Measurements from ENCODE around the gene ANXA1. TPM values are rescaled to one million over a fixed set of nuclear protein-coding genes. Genes with fewer than 3 reads are reported as not detected.

ANXA1 gene
- total and polyA plus RNA-seq, 10 of the 15 experiments (the other 5 are each of a cell fraction or from before 2014, with no cell fraction given): 6.6 to 30.1 (median 12.6) TPM

GRCh38 chr9:73149371-73150067 lies 2.1 kb upstream of the ANXA1 start (continued):
- TF ChIP-seq NRF1 (conservative IDR thresholded peaks at IDR 0.05; ENCODE audit: low read depth, low read length) (no peak), IRF4 (IDR thresholded peaks at IDR 0.05; ENCODE audit: low read depth, low read length) (peak; percentile 78; the same call in 1 of the 2 replicates), HCFC1 (IDR thresholded peaks at IDR 0.05; ENCODE audit: low read length) (no peak)

GRCh38 chr9:73152543-73152844 lies 829 bp downstream of the ANXA1 start:
- CTCF ChIA-PET: interaction anchor here (0.6 to 1.8 kb wide), 10 partner anchors 9 to 608 kb away, joined by 3 to 7 read pairs (median 4); no protein-coding TSS in a partner anchor
- Histone ChIP-seq H2AFZ (ENCODE audit: control insufficient read depth, low read depth, low read length) (no peak overlapping the region), H3K9ac (ENCODE audit: control insufficient read depth, insufficient read depth, low read length) (no peak overlapping the region), H3K4me3 (no peak overlapping the region), H3K4me1 (ENCODE audit: control insufficient read depth, insufficient read depth, low read length) (peaks cover 10% of the 10 kb centered on the region), H3K36me3 (ENCODE audit: control insufficient read depth in 2 of 2, insufficient read depth in 2 of 2, low read length in 1 of 2) (no peaks in the 10 kb centered on the region), H3K9me3 (replicated peaks; ENCODE audit: control insufficient read depth, insufficient read depth, low read length) (no peaks in the 10 kb centered on the region), H3K27ac (ENCODE audit: control insufficient read depth, insufficient read depth) (no peak overlapping the region), H3K27me3 (replicated peaks in 1 of 2; ENCODE audit: control insufficient read depth in 2 of 2, insufficient read depth in 2 of 2, low read length in 1 of 2) (no peaks in the 10 kb centered on the region), H3K4me2 (ENCODE audit: control insufficient read depth, insufficient read depth) (no peak overlapping the region; the same call in 1 of the 2 replicates), H4K20me1 (ENCODE audit: control insufficient read depth, insufficient read depth) (no peaks in the 10 kb centered on the region), H3K79me2 (ENCODE audit: control insufficient read depth, insufficient read depth, low read length) (no peaks in the 10 kb centered on the region)
- RAD21 ChIA-PET (ENCODE audit: unreplicated experiment): interaction anchor here (1.0 to 1.8 kb wide), 4 partner anchors 9 to 45 kb away, joined by 3 to 5 read pairs (median 4); no protein-coding TSS in a partner anchor
- DNase-seq (ENCODE audit: low read depth, low spot score) (no peak), ATAC-seq (no peak), FAIRE-seq (no peak)
- POLR2A ChIA-PET: interaction anchor here (0.9 to 1.4 kb wide), 2 partner anchors 20 to 57 kb away, joined by 8 read pairs; no protein-coding TSS in a partner anchor
- no TSS peak for BruUV-seq (replicated peaks)
- SMC1A ChIA-PET (ENCODE audit: uncharacterized antibody, unreplicated experiment): interaction anchor here (0.9 to 2.5 kb wide), 9 partner anchors 9 to 45 kb away, joined by 3 to 13 read pairs (median 6); no protein-coding TSS in a partner anchor
- in situ Hi-C loops (cut with MboI) (no loop called here), intact Hi-C loops (cut with micrococcal nuclease; ENCODE audit: unreplicated experiment) (no loop called here)
- TF ChIP-seq CHD4 (IDR thresholded peaks at IDR 0.05): no peak
- no peak for TF ChIP-seq KLF5 (IDR thresholded peaks at IDR 0.05; ENCODE audit: partially characterized antibody)
- no peak for TF ChIP-seq ZNF592 (IDR thresholded peaks at IDR 0.05)
- no peak for TF ChIP-seq SMAD5 (IDR thresholded peaks at IDR 0.05; ENCODE audit: low read depth)
- TF ChIP-seq NRF1 (conservative IDR thresholded peaks at IDR 0.05; ENCODE audit: low read depth, low read length): no peak
- TF ChIP-seq JUND (IDR thresholded peaks at IDR 0.05; ENCODE audit: low read depth, low read length): no peak
- no peak for TF ChIP-seq RUNX3 (IDR thresholded peaks at IDR 0.05; ENCODE audit: low read length)
- no peak for TF ChIP-seq TCF7 (IDR thresholded peaks at IDR 0.05; ENCODE audit: borderline replicate concordance)
- no peak for TF ChIP-seq IKZF1 (conservative IDR thresholded peaks at IDR 0.05)
- no peak for TF ChIP-seq NR2F1 (conservative IDR thresholded peaks at IDR 0.05)
- no peak for TF ChIP-seq TAF1 (IDR thresholded peaks at IDR 0.05; ENCODE audit: borderline replicate concordance, low read depth, low read length)
- TF ChIP-seq RAD21 (IDR thresholded peaks at IDR 0.05; ENCODE audit: insufficient read depth, low read depth, low read length): no peak
- TF ChIP-seq USF2 (IDR thresholded peaks at IDR 0.05; ENCODE audit: borderline replicate concordance, low read depth, low read length): no peak
- no peak for TF ChIP-seq ZNF274 (IDR thresholded peaks at IDR 0.05; ENCODE audit: insufficient read depth, insufficient read length)

Data from GM12878 (cell line).